GM12892 (cell line): ENCODE data around the gene RIPK4.

Source experiments
- POLR2A ChIP-seq: IDR thresholded peaks from 2 replicates; pipeline ENCODE4 v1.6.1; 2011; ENCODE audit warnings: low read depth, low read length, control low read depth
- POLR2AphosphoS5 ChIP-seq: IDR thresholded peaks from 2 replicates; pipeline ENCODE4 v1.6.1; 2011; ENCODE audit warnings: low read depth, low read length, control low read depth
- TAF1 ChIP-seq: IDR thresholded peaks from 2 replicates; pipeline ENCODE4 v1.6.1; 2011; ENCODE audit warnings: low read depth, mild to moderate bottlenecking, control low read depth, low read length, borderline replicate concordance

DNA sequence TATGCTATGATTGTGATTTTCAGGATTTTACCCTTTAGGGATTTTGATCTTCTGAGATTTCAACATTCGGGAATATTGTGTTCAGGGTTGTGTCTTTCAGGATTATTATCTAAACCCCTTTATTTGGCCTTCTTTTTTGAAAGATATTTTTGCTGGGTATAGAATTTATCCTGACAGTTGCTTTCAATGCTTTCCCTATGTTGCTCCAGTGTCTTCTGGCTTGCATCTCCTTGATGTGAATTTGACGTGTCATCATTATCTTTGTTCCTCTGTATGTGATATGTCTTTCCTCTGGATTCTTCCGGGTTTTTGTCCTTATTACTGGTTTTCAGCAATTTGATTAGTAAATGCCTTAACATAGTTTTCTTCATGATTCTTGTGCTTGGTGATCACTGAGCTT is 25.9 kb upstream of the RIPK4 start:
- no peak for TF ChIP-seq TAF1
- no peak for TF ChIP-seq POLR2A
- no peak for TF ChIP-seq POLR2AphosphoS5
